Measurements from ENCODE around the gene ZFHX2.

- TF ChIP-seq, protein P1, sequence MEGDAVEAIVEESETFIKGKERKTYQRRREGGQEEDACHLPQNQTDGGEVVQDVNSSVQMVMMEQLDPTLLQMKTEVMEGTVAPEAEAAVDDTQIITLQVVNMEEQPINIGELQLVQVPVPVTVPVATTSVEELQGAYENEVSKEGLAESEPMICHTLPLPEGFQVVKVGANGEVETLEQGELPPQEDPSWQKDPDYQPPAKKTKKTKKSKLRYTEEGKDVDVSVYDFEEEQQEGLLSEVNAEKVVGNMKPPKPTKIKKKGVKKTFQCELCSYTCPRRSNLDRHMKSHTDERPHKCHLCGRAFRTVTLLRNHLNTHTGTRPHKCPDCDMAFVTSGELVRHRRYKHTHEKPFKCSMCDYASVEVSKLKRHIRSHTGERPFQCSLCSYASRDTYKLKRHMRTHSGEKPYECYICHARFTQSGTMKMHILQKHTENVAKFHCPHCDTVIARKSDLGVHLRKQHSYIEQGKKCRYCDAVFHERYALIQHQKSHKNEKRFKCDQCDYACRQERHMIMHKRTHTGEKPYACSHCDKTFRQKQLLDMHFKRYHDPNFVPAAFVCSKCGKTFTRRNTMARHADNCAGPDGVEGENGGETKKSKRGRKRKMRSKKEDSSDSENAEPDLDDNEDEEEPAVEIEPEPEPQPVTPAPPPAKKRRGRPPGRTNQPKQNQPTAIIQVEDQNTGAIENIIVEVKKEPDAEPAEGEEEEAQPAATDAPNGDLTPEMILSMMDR (optimal IDR thresholded peaks at IDR 0.05 in 1 of 3, IDR thresholded peaks at IDR 0.05 in 1 of 3, conservative IDR thresholded peaks at IDR 0.05 in 1 of 3; ENCODE audit: extremely low read depth in 1 of 3, insufficient read depth in 2 of 3, low read length in 3 of 3) = no peak
- TF ChIP-seq EZH2 (IDR thresholded peaks at IDR 0.05; ENCODE audit: low read length) = no peak
These were observed 49.2 kb upstream of the ZFHX2 start for GRCh38 chr14:23600806-23601205.
